ENCODE results near the gene GPANK1.
A peak's percentile ranks its signal among the peaks of the same experiment; 100 is the strongest.

GPANK1 gene

GRCh38 chr6:31676904-31677303 is 12.1 kb upstream of the GPANK1 start:
- Histone ChIP-seq H2AFZ (ENCODE audit: low read depth, low read length) (no peak overlapping the region), H3K4me3 (ENCODE audit: low read length) (no peak overlapping the region), H3K4me1 (ENCODE audit: low read length) (peaks cover 17% of the 10 kb centered on the region), H3K36me3 (replicated peaks; ENCODE audit: low read depth, low read length) (peaks cover 3% of the 10 kb centered on the region), H3K27me3 (ENCODE audit: low read depth, low read length) (no peaks in the 10 kb centered on the region), H3K79me2 (ENCODE audit: low read length) (no peaks in the 10 kb centered on the region), H3K9ac (ENCODE audit: low read length) (no peak overlapping the region), H3K27ac (ENCODE audit: low read length) (no peak overlapping the region), H3K9me3 (ENCODE audit: insufficient read depth, low read length) (no peaks in the 10 kb centered on the region), H4K20me1 (ENCODE audit: insufficient read depth, low read length) (no peaks in the 10 kb centered on the region), H3K4me2 (ENCODE audit: low read length) (peak overlapping the region; percentile 37)
- no peak for TF ChIP-seq CTCF (IDR thresholded peaks at IDR 0.05; ENCODE audit: low read depth, low read length)
- TF ChIP-seq EZH2phosphoT487 (IDR thresholded peaks at IDR 0.05; ENCODE audit: low read depth), result no peak

GRCh38 chr6:31676322-31676903 is 11.6 kb upstream of the GPANK1 start:
- no peaks in the 10 kb centered on the region for H4K20me1 ChIP-seq (ENCODE audit: insufficient read depth, low read length)
- TF ChIP-seq EZH2phosphoT487 (IDR thresholded peaks at IDR 0.05; ENCODE audit: low read depth) (no peak), CTCF (IDR thresholded peaks at IDR 0.05; ENCODE audit: low read depth, low read length) (no peak)
- H3K4me2 ChIP-seq (ENCODE audit: low read length), result peak overlapping the region; percentile 37
- H3K27ac ChIP-seq (ENCODE audit: low read length), result no peak overlapping the region
- no peak overlapping the region for H3K9ac ChIP-seq (ENCODE audit: low read length)
- H3K9me3 ChIP-seq (ENCODE audit: insufficient read depth, low read length), result no peaks in the 10 kb centered on the region
- peaks cover 17% of the 10 kb centered on the region for H3K4me1 ChIP-seq (ENCODE audit: low read length)
- peaks cover 4% of the 10 kb centered on the region for H3K36me3 ChIP-seq (replicated peaks; ENCODE audit: low read depth, low read length)
- H2AFZ ChIP-seq (ENCODE audit: low read depth, low read length), result no peak overlapping the region
- no peaks in the 10 kb centered on the region for H3K79me2 ChIP-seq (ENCODE audit: low read length)
- H3K27me3 ChIP-seq (ENCODE audit: low read depth, low read length), result no peaks in the 10 kb centered on the region
- no peak overlapping the region for H3K4me3 ChIP-seq (ENCODE audit: low read length)

GRCh38 chr6:31669676-31670075 is 4.9 kb upstream of the GPANK1 start, which contains the start of gene LY6G5B:
Gene LY6G5B (plus strand): TSS chr6:31669976. CDS start chr6:31670951, 975 bp downstream.
- no peak within 1 kb of the TSS for H3K27ac ChIP-seq (ENCODE audit: low read length)
- TF ChIP-seq CTCF (IDR thresholded peaks at IDR 0.05; ENCODE audit: low read depth, low read length) (no peak), EZH2phosphoT487 (IDR thresholded peaks at IDR 0.05; ENCODE audit: low read depth) (no peak)
- peaks cover 25% of the 10 kb centered on the region for H3K36me3 ChIP-seq (replicated peaks; ENCODE audit: low read depth, low read length)
- H3K4me2 ChIP-seq (ENCODE audit: low read length), result no peak within 1 kb of the TSS
- no peak within 1 kb of the TSS for H2AFZ ChIP-seq (ENCODE audit: low read depth, low read length)
- no peak within 1 kb of the TSS for H3K4me3 ChIP-seq (ENCODE audit: low read length)
- no peak within 1 kb of the TSS for H3K9ac ChIP-seq (ENCODE audit: low read length)
- peaks cover 27% of the 10 kb centered on the region for H3K79me2 ChIP-seq (ENCODE audit: low read length)
- H3K27me3 ChIP-seq (ENCODE audit: low read depth, low read length), result no peaks in the 10 kb centered on the region
- peaks cover 5% of the 10 kb centered on the region for H3K4me1 ChIP-seq (ENCODE audit: low read length)
- no peaks in the 10 kb centered on the region for H4K20me1 ChIP-seq (ENCODE audit: insufficient read depth, low read length)
- H3K9me3 ChIP-seq (ENCODE audit: insufficient read depth, low read length), result peaks cover 3% of the 10 kb centered on the region; the same call in 1 of the 2 replicates

GRCh38 chr6:31666337-31666965 is 1.7 kb upstream of the GPANK1 start:
- Histone ChIP-seq H3K27ac (ENCODE audit: low read length) (peak overlapping the region; percentile 59), H3K27me3 (ENCODE audit: low read depth, low read length) (no peaks in the 10 kb centered on the region), H3K79me2 (ENCODE audit: low read length) (peaks cover 42% of the 10 kb centered on the region)

More at GRCh38 chr6:31666337-31666965, 1.7 kb upstream of the GPANK1 start:
- Histone ChIP-seq H3K4me2 (ENCODE audit: low read length) (peak overlapping the region; percentile 93), H3K4me1 (ENCODE audit: low read length) (peaks cover 23% of the 10 kb centered on the region), H2AFZ (ENCODE audit: low read depth, low read length) (no peak overlapping the region), H3K4me3 (ENCODE audit: low read length) (peak overlapping the region; percentile 100), H4K20me1 (ENCODE audit: insufficient read depth, low read length) (no peaks in the 10 kb centered on the region), H3K9ac (ENCODE audit: low read length) (peak overlapping the region; percentile 89), H3K36me3 (replicated peaks; ENCODE audit: low read depth, low read length) (peaks cover 38% of the 10 kb centered on the region), H3K9me3 (ENCODE audit: insufficient read depth, low read length) (peaks cover 3% of the 10 kb centered on the region; the same call in 1 of the 2 replicates)
- TF ChIP-seq CTCF (IDR thresholded peaks at IDR 0.05; ENCODE audit: low read depth, low read length) (no peak), EZH2phosphoT487 (IDR thresholded peaks at IDR 0.05; ENCODE audit: low read depth) (no peak)

All from OCI-LY3 (cell line).